PC-3 (cell line): Measurements from ENCODE around the gene CLECL1. TPM values are rescaled to one million over a fixed set of nuclear protein-coding genes. Genes with fewer than 3 reads are reported as not detected.

ENCODE experiments used
- ATAC-seq: fragments of 200-7000 bp; cut with Tn5 transposase; 2 replicates; pipeline ENCODE4 v1.9.1; 2020; ENCODE audit warnings: mild to moderate bottlenecking, moderate library complexity
- BruUV-seq: library from RNA; stranded (reverse); fragments of 400-500 nt; replicated peaks from 2 replicates; lab custom pipeline; 2021; lab: Mats Ljungman, UMichigan
- CTCF ChIA-PET: fragments of 300-600 bp; sonication (Branson Sonifier 250); formaldehyde crosslinking; loops from one replicate; lab custom pipeline; 2022; ENCODE audit warnings: antibody characterized with exemption; lab: Charles Lee
- POLR2A ChIA-PET: fragments of 300-600 bp; sonication (Branson Sonifier 250); formaldehyde crosslinking; loops from one replicate; lab custom pipeline; 2022; ENCODE audit warnings: antibody characterized with exemption; ENCODE audit not compliant: unreplicated experiment; lab: Charles Lee
- DNase-seq: peaks from one replicate; pipeline ENCODE4 v3.0.0-alpha.2; 2015
- H2AFZ ChIP-seq: fragments of 300-600 bp; sonication (generic); 2 replicates; pipeline ENCODE4 v1.6.0; 2016; ENCODE audit warnings: antibody characterized with exemption, low read length
- H3F3A ChIP-seq: fragments of 300-600 bp; sonication (generic); one replicate; pipeline ENCODE4 v1.6.0; 2017; ENCODE audit warnings: antibody characterized with exemption, low read length, control low read depth, mild to moderate bottlenecking; ENCODE audit not compliant: unreplicated experiment
- H3K27ac ChIP-seq: fragments of 300-600 bp; sonication (generic); 2 replicates; pipeline ENCODE4 v1.5.1; 2016; ENCODE audit warnings: mild to moderate bottlenecking, low read length
- H3K27me3 ChIP-seq: fragments of 300-600 bp; sonication (generic); 2 replicates; pipeline ENCODE4 v1.6.1; 2016; ENCODE audit warnings: low read length, mixed read lengths
- H3K36me3 ChIP-seq: fragments of 300-600 bp; sonication (generic); 2 replicates; pipeline ENCODE4 v1.6.1; 2016; ENCODE audit warnings: low read depth, mixed run types, low read length, mixed read lengths
- H3K4me1 ChIP-seq: fragments of 300-600 bp; sonication (generic); 2 replicates; pipeline ENCODE4 v1.5.1; 2016; ENCODE audit warnings: low read length; ENCODE audit not compliant: insufficient read depth
- H3K4me2 ChIP-seq: fragments of 300-600 bp; sonication (generic); 2 replicates; pipeline ENCODE4 v1.6.0; 2016; ENCODE audit warnings: low read length
- H3K4me3 ChIP-seq: fragments of 300-600 bp; sonication (generic); 2 replicates; pipeline ENCODE4 v1.5.1; 2016; ENCODE audit warnings: mild to moderate bottlenecking, low read length, mixed read lengths
- H3K79me2 ChIP-seq: fragments of 300-600 bp; sonication (generic); 2 replicates; pipeline ENCODE4 v1.6.1; 2017; ENCODE audit warnings: low read length, mixed read lengths
- H3K9ac ChIP-seq: fragments of 300-600 bp; sonication (generic); 2 replicates; pipeline ENCODE4 v1.6.0; 2016; ENCODE audit warnings: mild to moderate bottlenecking, low read length
- H3K9me2 ChIP-seq: fragments of 300-600 bp; sonication (generic); replicated peaks from 2 replicates; pipeline ENCODE4 v1.6.1; 2016; ENCODE audit warnings: mixed run types, low read length, mixed read lengths
- H3K9me3 ChIP-seq: fragments of 300-600 bp; sonication (generic); 2 replicates; pipeline ENCODE4 v1.6.1; 2016; ENCODE audit warnings: low read length, mixed read lengths
- H4K20me1 ChIP-seq: fragments of 300-600 bp; sonication (generic); 2 replicates; pipeline ENCODE4 v1.6.1; 2016; ENCODE audit warnings: low read length, mixed read lengths
- CTCF ChIP-seq: fragments of 300-600 bp; sonication (generic); conservative IDR thresholded peaks from 2 replicates; pipeline ENCODE4 v1.5.1; 2017; ENCODE audit warnings: antibody characterized with exemption, low read depth, mild to moderate bottlenecking, low read length
- EZH2 ChIP-seq: fragments of 300-600 bp; sonication (generic); IDR thresholded peaks from one replicate; pipeline ENCODE4 v1.6.1; 2017; ENCODE audit warnings: antibody characterized with exemption, mild to moderate bottlenecking, low read length; ENCODE audit not compliant: unreplicated experiment
- EZH2phosphoT487 ChIP-seq: fragments of 300-600 bp; sonication (generic); IDR thresholded peaks from 2 replicates; pipeline ENCODE4 v1.6.1; 2018; ENCODE audit warnings: mild to moderate bottlenecking, antibody characterized with exemption, low read length, borderline replicate concordance
- intact Hi-C: fragments of 100-400 bp; cut with micrococcal nuclease; formaldehyde crosslinking; loops from 2 replicates; pipeline ENCODE4 v1.9.0; 2023
- total RNA-seq: library from RNA; depleted of rRNA; stranded (reverse); fragments of >200 nt; gene quantifications from 2 replicates; pipeline ENCODE4 v1.2.3, GENCODE V29; 2014

The CLECL1 gene
- total RNA-seq, 1 experiment from 2014 or later: not detected

DNA sequence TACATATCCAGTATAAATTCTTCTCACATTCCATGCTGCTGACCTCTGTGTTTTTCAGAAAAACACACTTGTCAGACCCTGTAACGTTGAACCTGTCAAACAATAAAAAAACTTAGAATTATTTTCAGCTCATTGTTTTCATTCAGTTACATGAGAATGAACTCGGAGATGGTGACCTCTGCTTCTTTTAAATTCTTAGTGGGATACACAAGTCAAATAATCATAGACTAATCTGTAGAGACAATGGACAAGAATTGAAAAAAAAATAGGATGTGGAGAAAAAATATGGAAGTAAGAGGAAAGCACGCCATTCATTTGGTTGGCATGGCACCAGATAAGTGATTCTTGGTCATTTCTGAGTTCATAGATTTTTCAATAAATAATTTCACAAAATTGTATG lies 20.6 kb upstream of the CLECL1 start:
- no peaks in the 10 kb centered on the region for H3K9me3 ChIP-seq
- no peak overlapping the region for H3K4me2 ChIP-seq
- H3K4me3 ChIP-seq: no peak overlapping the region
- intact Hi-C loops: no loop called here
- no peak overlapping the region for H3K27ac ChIP-seq
- H3K9ac ChIP-seq: no peak overlapping the region
- no peak for ATAC-seq
- CTCF ChIA-PET: interaction anchor here (0.6 to 0.9 kb wide), 2 partner anchors 16 to 44 kb away, joined by 3 to 5 read pairs; no protein-coding TSS in a partner anchor
- no peaks in the 10 kb centered on the region for H3K79me2 ChIP-seq
- no peak overlapping the region for H2AFZ ChIP-seq
- POLR2A ChIA-PET: no interaction called here
- no peaks in the 10 kb centered on the region for H4K20me1 ChIP-seq
- no peaks in the 10 kb centered on the region for H3F3A ChIP-seq
- no peaks in the 10 kb centered on the region for H3K36me3 ChIP-seq
- no peaks in the 10 kb centered on the region for H3K9me2 ChIP-seq
- DNase-seq: no peak
- BruUV-seq: no TSS peak
- TF ChIP-seq EZH2phosphoT487: no peak
- TF ChIP-seq CTCF: no peak
- TF ChIP-seq EZH2: no peak
- H3K27me3 ChIP-seq: peaks cover 4% of the 10 kb centered on the region; the same call in 1 of the 2 replicates
- H3K4me1 ChIP-seq: no peaks in the 10 kb centered on the region

DNA sequence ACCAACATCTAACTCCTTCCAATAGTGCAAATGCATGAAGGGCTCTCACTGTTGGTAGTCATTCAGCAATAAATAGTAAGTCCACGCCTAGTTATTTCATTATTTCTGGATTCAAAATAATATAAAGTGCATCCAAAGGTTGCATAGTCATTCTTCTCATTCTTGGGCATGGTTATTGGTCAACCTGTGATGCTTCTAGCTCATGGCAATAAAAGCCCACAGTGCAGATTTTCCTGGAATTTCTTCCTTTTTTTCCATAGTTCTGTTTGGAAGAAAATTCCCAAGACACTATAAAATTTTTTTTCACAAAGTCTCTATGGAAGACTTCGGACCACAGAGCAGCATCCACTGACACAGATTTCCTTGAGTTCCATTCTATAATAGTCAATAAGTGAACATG lies 20.2 kb upstream of the CLECL1 start:
- no peak overlapping the region for H2AFZ ChIP-seq
- intact Hi-C loops: no loop called here
- no peak for DNase-seq
- H3K27me3 ChIP-seq: peaks cover 4% of the 10 kb centered on the region; the same call in 1 of the 2 replicates
- H4K20me1 ChIP-seq: no peaks in the 10 kb centered on the region
- ATAC-seq: no peak
- no peaks in the 10 kb centered on the region for H3K79me2 ChIP-seq
- H3K9me2 ChIP-seq: no peaks in the 10 kb centered on the region
- no peaks in the 10 kb centered on the region for H3K4me1 ChIP-seq
- TF ChIP-seq EZH2 (no peak), EZH2phosphoT487 (no peak), CTCF (no peak)
- H3K4me2 ChIP-seq: no peak overlapping the region
- H3K9ac ChIP-seq: no peak overlapping the region
- H3K27ac ChIP-seq: no peak overlapping the region
- CTCF ChIA-PET: interaction anchor here (0.9 kb wide), 1 partner anchor 45 kb away, joined by 3 read pairs; no protein-coding TSS in a partner anchor
- H3K9me3 ChIP-seq: no peaks in the 10 kb centered on the region
- H3F3A ChIP-seq: no peaks in the 10 kb centered on the region
- H3K4me3 ChIP-seq: no peak overlapping the region
- BruUV-seq: no TSS peak
- POLR2A ChIA-PET: no interaction called here
- H3K36me3 ChIP-seq: no peaks in the 10 kb centered on the region

- H3K4me1 ChIP-seq: no peaks in the 10 kb centered on the region
- no peaks in the 10 kb centered on the region for H4K20me1 ChIP-seq
- H3K79me2 ChIP-seq: no peaks in the 10 kb centered on the region
- intact Hi-C loops: no loop called here
- POLR2A ChIA-PET: no interaction called here
- H3K36me3 ChIP-seq: no peaks in the 10 kb centered on the region
- TF ChIP-seq CTCF: no peak
- TF ChIP-seq EZH2: no peak
- no peak for TF ChIP-seq EZH2phosphoT487
- CTCF ChIA-PET: interaction anchor here (0.8 kb wide), 1 partner anchor 45 kb away, joined by 5 read pairs; no protein-coding TSS in a partner anchor
- H3F3A ChIP-seq: no peaks in the 10 kb centered on the region
- ATAC-seq (no peak), DNase-seq (no peak)
- no peaks in the 10 kb centered on the region for H3K9me3 ChIP-seq
- no peaks in the 10 kb centered on the region for H3K9me2 ChIP-seq
- H3K27ac ChIP-seq: no peak overlapping the region
- BruUV-seq: no TSS peak
- no peak overlapping the region for H3K4me3 ChIP-seq
- H3K9ac ChIP-seq: no peak overlapping the region
- H3K4me2 ChIP-seq: no peak overlapping the region
- H3K27me3 ChIP-seq: peaks cover 4% of the 10 kb centered on the region; the same call in 1 of the 2 replicates
- H2AFZ ChIP-seq: no peak overlapping the region
Observed at GRCh38 chr12:9752145-9752933, 19.4 kb upstream of the CLECL1 start.
